A204.1 (cell line): ENCODE data around the gene ANKRD44.
A peak's percentile ranks its signal among the peaks of the same experiment; 100 is the strongest.
"Not testable (repeated sequence)": the region's sequence is repeated elsewhere in the genome, so short reads cannot be mapped to it uniquely, and the experiment has no call there.

ENCODE experiments used
- FAIRE-seq: peaks from 2 replicates; lab custom pipeline; 2012; peaks lifted over from hg19 to GRCh38; lab: Jason Lieb, UNC

The ANKRD44 gene

GRCh38 chr2:197310271-197310985 lies at the start of gene ANKRD44:
ANKRD44 (minus strand) TSS chr2:197310780; CDS start chr2:197310604, 176 bp downstream.
- FAIRE-seq = no peak

- FAIRE-seq = no peak
These were observed 49.3 kb upstream of the ANKRD44 start for GRCh38 chr2:197359859-197360258.

GRCh38 chr2:197358931-197359330 lies 48.4 kb upstream of the ANKRD44 start:
- FAIRE-seq = no peak

GRCh38 chr2:197357986-197358385 lies 47.4 kb upstream of the ANKRD44 start:
- FAIRE-seq = no peak

- FAIRE-seq = no peak
These were observed 45.6 kb upstream of the ANKRD44 start for GRCh38 chr2:197356136-197356535.

- no peak for FAIRE-seq
These were observed 43.6 kb upstream of the ANKRD44 start for GRCh38 chr2:197354169-197354558.

GRCh38 chr2:197353393-197354168 lies 43.0 kb upstream of the ANKRD44 start:
- FAIRE-seq = peak; percentile 72

GRCh38 chr2:197349699-197350098 lies 39.1 kb upstream of the ANKRD44 start:
- FAIRE-seq = no peak

GRCh38 chr2:197348721-197349360 lies 38.3 kb upstream of the ANKRD44 start:
- FAIRE-seq = no peak

GRCh38 chr2:197345846-197346370 lies 35.3 kb upstream of the ANKRD44 start:
- FAIRE-seq = no peak

GRCh38 chr2:197343968-197344367 lies 33.4 kb upstream of the ANKRD44 start:
- FAIRE-seq = not testable (repeated sequence)

GRCh38 chr2:197340591-197340990 lies 30.0 kb upstream of the ANKRD44 start:
- no peak for FAIRE-seq

- no peak for FAIRE-seq
These were observed 29.1 kb upstream of the ANKRD44 start for GRCh38 chr2:197339496-197340220.

GRCh38 chr2:197339016-197339415 lies 28.4 kb upstream of the ANKRD44 start:
- no peak for FAIRE-seq

GRCh38 chr2:197332641-197333040 lies 22.1 kb upstream of the ANKRD44 start:
- no peak for FAIRE-seq

GRCh38 chr2:197328461-197328860 lies 17.9 kb upstream of the ANKRD44 start:
- FAIRE-seq = no peak

GRCh38 chr2:197327472-197328098 lies 17.0 kb upstream of the ANKRD44 start:
- no peak for FAIRE-seq

- FAIRE-seq = no peak
These were observed 16.5 kb upstream of the ANKRD44 start for GRCh38 chr2:197327073-197327471.

- no peak for FAIRE-seq
These were observed 14.2 kb upstream of the ANKRD44 start for GRCh38 chr2:197324801-197325200.

GRCh38 chr2:197322724-197323720 lies 12.4 kb upstream of the ANKRD44 start:
- no peak for FAIRE-seq
